Transverse colon (tissue), 3 donors: ENCODE measurements around the gene COA5.

Experiments
- CTCF ChIP-seq, 5 experiments: fragments of 200-600 bp in 3 of 5; fragments of 450-650 bp in 2 of 5; sonication (generic) in 3 of 5; IDR thresholded peaks; 1 replicate in 2 of 5; 2 replicates in 3 of 5; pipeline ENCODE4 v1.5.1; 2016 to 2017; ENCODE audit warnings: antibody characterized with exemption in 5 of 5, inconsistent platforms in 3 of 5, mild to moderate bottlenecking in 2 of 5, moderate library complexity in 1 of 5
- EP300 ChIP-seq: sonication (generic); formaldehyde crosslinking; IDR thresholded peaks from one replicate; pipeline ENCODE4 v1.6.1; 2017; ENCODE audit warnings: antibody characterized with exemption, low read depth
- POLR2A ChIP-seq: fragments of 450-650 bp; IDR thresholded peaks from one replicate; pipeline ENCODE4 v1.6.1; 2016; ENCODE audit warnings: antibody characterized with exemption, mild to moderate bottlenecking, moderate library complexity

DNA sequence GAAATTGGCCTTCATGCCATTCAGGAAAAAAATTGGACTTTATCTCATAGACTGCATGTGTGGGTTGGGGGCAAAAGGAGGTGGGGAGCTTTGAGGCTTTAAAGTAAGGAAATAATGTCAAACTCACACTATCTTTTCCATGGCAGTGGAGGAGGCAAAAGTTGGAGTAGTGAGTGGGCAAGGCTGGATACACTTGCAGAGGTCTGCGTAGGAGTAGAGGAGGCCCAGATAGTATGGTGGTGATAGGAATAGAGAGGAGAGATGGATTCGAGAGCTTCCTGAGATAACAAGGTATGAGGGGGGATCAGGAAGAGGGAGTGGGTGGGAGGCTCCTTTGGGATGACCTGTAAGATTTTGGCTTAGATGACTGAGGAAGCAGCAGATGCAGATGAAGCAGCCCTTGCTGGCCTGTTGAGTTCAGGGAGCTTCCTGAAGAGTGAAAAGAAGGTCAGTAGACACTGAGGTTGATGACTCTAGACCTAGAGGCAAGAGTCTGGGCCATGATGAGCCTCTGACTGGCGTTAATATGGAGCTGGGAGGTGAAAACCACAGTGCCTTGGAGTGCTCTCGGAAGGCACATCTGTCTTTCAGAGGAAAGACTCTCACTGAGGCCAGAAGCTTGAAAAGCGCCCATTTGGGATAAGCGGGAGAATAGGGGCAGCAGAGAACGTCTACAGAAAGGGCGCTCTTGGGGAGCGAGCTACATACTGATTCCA, 5.9 kb upstream of the COA5 start:
- TF ChIP-seq CTCF (IDR thresholded peaks at IDR 0.05) (no peak), EP300 (no peak), POLR2A (no peak)
